ENCODE results near the gene GMDS. TPM values are rescaled to one million over a fixed set of nuclear protein-coding genes. Genes with fewer than 3 reads are reported as not detected.

The GMDS gene
- total and polyA plus RNA-seq, 2 of the 8 experiments (the other 6 are each of a cell fraction or from before 2014, with no cell fraction given): 16.8 to 50.0 TPM

GRCh38 chr6:2183752-2184151, 61.7 kb downstream of the GMDS start:
- no peak overlapping the region for H3K56ac ChIP-seq (replicated peaks; ENCODE audit: insufficient read length, low read depth, low read length)
- H3K27ac ChIP-seq (ENCODE audit: low read depth, low read length): no peak overlapping the region
- no peak overlapping the region for H2BK5ac ChIP-seq (ENCODE audit: low read depth, low read length)
- FAIRE-seq (no peak), DNase-seq (ENCODE audit: low read depth in 1 of 2, low spot score in 2 of 2) (no peak)
- no peak overlapping the region for H3K4me3 ChIP-seq (ENCODE audit: extremely low read depth in 1 of 4, insufficient read depth in 2 of 4, low read depth in 3 of 4, low read length in 4 of 4)
- H3K79me1 ChIP-seq (ENCODE audit: low read depth, low read length): peaks cover 2% of the 10 kb centered on the region; the same call in 1 of the 2 replicates
- no peak overlapping the region for H4K5ac ChIP-seq (ENCODE audit: insufficient read length, low read depth, low read length)
- H2AK5ac ChIP-seq (ENCODE audit: low read depth, low read length): no peak overlapping the region
- no peak overlapping the region for H3K23ac ChIP-seq (ENCODE audit: insufficient read length)
- H3K36me3 ChIP-seq (ENCODE audit: control insufficient read depth in 2 of 4, insufficient read depth in 4 of 4, low read length in 3 of 4): no peaks in the 10 kb centered on the region
- no peak overlapping the region for H2BK20ac ChIP-seq (ENCODE audit: low read length)
- H3K27me3 ChIP-seq (replicated peaks in 1 of 4; ENCODE audit: control insufficient read depth in 3 of 4, extremely low read depth in 1 of 4, insufficient read depth in 3 of 4, low read length in 3 of 4): no peaks in the 10 kb centered on the region
- H3K18ac ChIP-seq (ENCODE audit: extremely low read depth, low read length): no peak overlapping the region
- no peaks in the 10 kb centered on the region for H3K9me3 ChIP-seq (ENCODE audit: insufficient read depth in 2 of 2, low read depth in 1 of 2, low read length in 1 of 2)
- no peak overlapping the region for H2BK120ac ChIP-seq (replicated peaks; ENCODE audit: low read depth, low read length)
- H4K91ac ChIP-seq (replicated peaks; ENCODE audit: insufficient read length, low read length): no peak overlapping the region
- ChIA-PET CTCF (ENCODE audit: partially characterized antibody) (no interaction called here), POLR2A (ENCODE audit: partially characterized antibody) (no interaction called here)
- H2BK15ac ChIP-seq (ENCODE audit: low read length): no peak overlapping the region
- 87% methylated on average over 1 of the region's 1 CpG; no CpG with 5 or more reads in 1 of the 2 experiments for WGBS, 2 experiments (ENCODE audit: extremely low coverage in 1 of 2, insufficient coverage in 1 of 2, insufficient read length in 1 of 2, insufficient replicate concordance in 2 of 2, low coverage in 1 of 2, low lambda C conversion rate in 2 of 2, missing lambda C conversion rate in 1 of 2)
- H4K20me1 ChIP-seq (replicated peaks in 1 of 2; ENCODE audit: control insufficient read depth in 1 of 2, insufficient read depth in 2 of 2, low read length in 2 of 2): no peaks in the 10 kb centered on the region
- no peaks in the 10 kb centered on the region for H3K4me1 ChIP-seq (replicated peaks in 1 of 4; ENCODE audit: control insufficient read depth in 3 of 4, insufficient read depth in 4 of 4, low read length in 3 of 4)
- no peaks in the 10 kb centered on the region; the same call in 1 of the 2 replicates for H3K23me2 ChIP-seq (ENCODE audit: low read depth, low read length)
- no peak overlapping the region for H2AFZ ChIP-seq (ENCODE audit: low read length)
- no peak overlapping the region for H3K4ac ChIP-seq (replicated peaks; ENCODE audit: insufficient read length, low read depth, low read length)
- no peak overlapping the region for H3K9ac ChIP-seq (replicated peaks in 1 of 4; ENCODE audit: extremely low read depth in 1 of 4, low read depth in 3 of 4, low read length in 3 of 4)
- peaks cover 0 to 10% of the 10 kb centered on the region in 2 experiments; a peak in 1 of 4 replicates for H3K79me2 ChIP-seq (ENCODE audit: control insufficient read depth in 1 of 2, insufficient read depth in 2 of 2, low read length in 2 of 2)
- H4K8ac ChIP-seq (ENCODE audit: extremely low read depth, insufficient read depth, low read length): no peak overlapping the region
- no peak overlapping the region for H2BK12ac ChIP-seq (ENCODE audit: low read depth, low read length)
- no peak for TF ChIP-seq GABPA (IDR thresholded peaks at IDR 0.05; ENCODE audit: borderline replicate concordance, insufficient read depth, low read length)
- TF ChIP-seq ATF2 (IDR thresholded peaks at IDR 0.05; ENCODE audit: low read length): no peak
- TF ChIP-seq MAFK (IDR thresholded peaks at IDR 0.05; ENCODE audit: low read depth, low read length): no peak
- no peak for TF ChIP-seq RXRA (IDR thresholded peaks at IDR 0.05; ENCODE audit: insufficient read depth, low read depth, low read length)
- H3K14ac ChIP-seq (ENCODE audit: insufficient read length): no peak overlapping the region
- H3K4me2 ChIP-seq (ENCODE audit: insufficient read depth in 1 of 2, low read depth in 2 of 2, low read length in 2 of 2): no peak overlapping the region
